Kidney (tissue), 14 donors: ENCODE measurements around the gene ITPKB. TPM values are rescaled to one million over a fixed set of nuclear protein-coding genes. Genes with fewer than 3 reads are reported as not detected.

Experiments
- DNase-seq, 5 donors: peaks; one replicate each; pipeline ENCODE4 v3.0.0-alpha.2; 2013 to 2020
- FAIRE-seq: peaks from 2 replicates; lab custom pipeline; 2012; peaks lifted over from hg19 to GRCh38; lab: Jason Lieb, UNC
- H3K27ac ChIP-seq, 2 donors: one replicate each; pipeline ENCODE4 v1.7.0; 2013; ENCODE audit warnings: low read depth in 2 of 2, low read length in 2 of 2, inconsistent platforms in 1 of 2
- H3K27me3 ChIP-seq: one replicate; pipeline ENCODE4 v1.7.1; 2013; ENCODE audit warnings: low read length, inconsistent platforms; ENCODE audit not compliant: control insufficient read depth, insufficient read depth
- H3K36me3 ChIP-seq, 3 donors: one replicate each; pipeline versions ENCODE4 v1.7.0 to v1.7.1; 2013; ENCODE audit warnings: low read length in 3 of 3, control low read depth in 1 of 3, inconsistent platforms in 1 of 3; ENCODE audit not compliant: insufficient read depth in 3 of 3, control insufficient read depth in 2 of 3
- H3K4me1 ChIP-seq, 3 donors: one replicate each; pipeline versions ENCODE4 v1.7.0 to v1.7.1; 2013; ENCODE audit warnings: low read length in 3 of 3, inconsistent platforms in 1 of 3, low read depth in 1 of 3; ENCODE audit not compliant: control insufficient read depth in 2 of 3, insufficient read depth in 2 of 3
- H3K4me3 ChIP-seq, 3 donors: one replicate each; pipeline versions ENCODE4 v1.7.0 to v1.8.1; 2013; ENCODE audit warnings: low read length in 3 of 3, control low read depth in 1 of 3, inconsistent platforms in 1 of 3
- H3K9ac ChIP-seq, 3 donors: one replicate each; pipeline versions ENCODE4 v1.7.0 to v1.7.1; 2013; ENCODE audit warnings: low read length in 3 of 3, control low read depth in 1 of 3, inconsistent platforms in 1 of 3
- H3K9me3 ChIP-seq, 3 donors: one replicate each; pipeline versions ENCODE4 v1.7.0 to v1.7.1; 2013; ENCODE audit warnings: low read length in 3 of 3, control low read depth in 1 of 3, inconsistent platforms in 1 of 3; ENCODE audit not compliant: control insufficient read depth in 2 of 3, insufficient read depth in 1 of 3
- intact Hi-C: fragments of 100-400 bp; cut with DNase I; formaldehyde crosslinking; loops from one replicate; pipeline ENCODE4 v1.11.1; 2022
- polyA plus RNA-seq: library from polyadenylated mRNA; stranded (reverse); fragments of 350-450 nt; fragmentation: Illumina TruSeq; extraction: RNeasy Lipid Tissue Mini Kit (QIAGEN cat#74804); gene quantifications from one replicate; pipeline ENCODE4 v1.2.3, GENCODE V29; 2014; ENCODE audit warnings: low read depth, low replicate concordance; ENCODE audit not compliant: insufficient read depth
- total RNA-seq: library from RNA; stranded (reverse); fragmentation: NEBNext Ultra II Directional; extraction: Animal tissue kit (Norgen Biotek cat#: 25700); gene quantifications from one replicate; pipeline ENCODE4 v1.2.1, GENCODE V29; 2021
- TF ChIP-seq, protein P1 (sequence below): IDR thresholded peaks from 3 replicates; pipeline ENCODE4 v1.5.1; 2012; ENCODE audit warnings: mild to moderate bottlenecking, moderate library complexity, borderline replicate concordance; ENCODE audit not compliant: insufficient read depth; ENCODE audit errors: extremely low read depth
- donor health status: control.
- donor health status: control.
- donor health status: control.
- donor health status: control.
- donor health status: control.
- donor health status: DM: yes; HTN: yes; CAD: no.
- donor health status: Normal renal cell carcinoma (clear cell type).

Gene ITPKB
- total and polyA plus RNA-seq, 2 donors from 2014 or later, result 20.2 to 39.3 TPM

DNA sequence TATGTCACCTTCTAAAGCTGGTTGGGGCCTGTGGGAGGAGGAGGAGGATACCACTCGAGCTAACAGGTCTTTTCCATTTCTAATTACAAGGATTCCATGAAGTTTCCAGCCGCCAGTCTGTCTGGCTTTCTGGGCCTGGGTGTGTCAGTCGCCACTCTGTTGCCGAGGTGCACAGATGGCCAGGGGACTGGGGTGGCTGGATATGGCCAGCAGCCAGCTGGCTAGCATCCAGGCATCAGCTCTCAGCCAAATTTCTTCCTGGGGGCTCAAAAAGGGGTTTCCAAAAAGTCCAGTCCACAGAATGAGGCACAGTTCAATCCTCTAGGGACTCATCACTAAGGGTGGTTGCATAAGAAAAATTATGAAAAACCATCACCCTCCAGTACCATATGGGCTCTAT, 32.4 kb downstream of the ITPKB start:
- no peak overlapping the region for H3K9ac ChIP-seq
- H3K27ac ChIP-seq, result no peak overlapping the region
- intact Hi-C loops, result no loop called here
- DNase-seq (no peak), FAIRE-seq (no peak)
- H3K4me1 ChIP-seq, result peaks cover 0 to 16% (median 8%) of the 10 kb centered on the region in 3 donors
- no peaks in the 10 kb centered on the region for H3K9me3 ChIP-seq
- H3K36me3 ChIP-seq, result peaks cover 0 to 4% (median 0%) of the 10 kb centered on the region in 3 donors
- no peaks in the 10 kb centered on the region for H3K27me3 ChIP-seq
- H3K4me3 ChIP-seq, result no peak overlapping the region
- TF ChIP-seq, protein P1, sequence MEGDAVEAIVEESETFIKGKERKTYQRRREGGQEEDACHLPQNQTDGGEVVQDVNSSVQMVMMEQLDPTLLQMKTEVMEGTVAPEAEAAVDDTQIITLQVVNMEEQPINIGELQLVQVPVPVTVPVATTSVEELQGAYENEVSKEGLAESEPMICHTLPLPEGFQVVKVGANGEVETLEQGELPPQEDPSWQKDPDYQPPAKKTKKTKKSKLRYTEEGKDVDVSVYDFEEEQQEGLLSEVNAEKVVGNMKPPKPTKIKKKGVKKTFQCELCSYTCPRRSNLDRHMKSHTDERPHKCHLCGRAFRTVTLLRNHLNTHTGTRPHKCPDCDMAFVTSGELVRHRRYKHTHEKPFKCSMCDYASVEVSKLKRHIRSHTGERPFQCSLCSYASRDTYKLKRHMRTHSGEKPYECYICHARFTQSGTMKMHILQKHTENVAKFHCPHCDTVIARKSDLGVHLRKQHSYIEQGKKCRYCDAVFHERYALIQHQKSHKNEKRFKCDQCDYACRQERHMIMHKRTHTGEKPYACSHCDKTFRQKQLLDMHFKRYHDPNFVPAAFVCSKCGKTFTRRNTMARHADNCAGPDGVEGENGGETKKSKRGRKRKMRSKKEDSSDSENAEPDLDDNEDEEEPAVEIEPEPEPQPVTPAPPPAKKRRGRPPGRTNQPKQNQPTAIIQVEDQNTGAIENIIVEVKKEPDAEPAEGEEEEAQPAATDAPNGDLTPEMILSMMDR, result no peak

- H3K9me3 ChIP-seq, result no peaks in the 10 kb centered on the region
- no peak overlapping the region for H3K9ac ChIP-seq
- DNase-seq, result no peak
- TF ChIP-seq, protein P1, result no peak
- H3K27me3 ChIP-seq, result no peaks in the 10 kb centered on the region
- H3K4me1 ChIP-seq, result peaks cover 0 to 12% (median 5%) of the 10 kb centered on the region in 3 donors
- FAIRE-seq, result no peak
- no peak overlapping the region for H3K27ac ChIP-seq
- intact Hi-C loops, result no loop called here
- H3K36me3 ChIP-seq, result peaks cover 0 to 6% (median 0%) of the 10 kb centered on the region in 3 donors
- no peak overlapping the region for H3K4me3 ChIP-seq
Measured at GRCh38 chr1:226704169-226704937, 34.7 kb downstream of the ITPKB start.

DNA sequence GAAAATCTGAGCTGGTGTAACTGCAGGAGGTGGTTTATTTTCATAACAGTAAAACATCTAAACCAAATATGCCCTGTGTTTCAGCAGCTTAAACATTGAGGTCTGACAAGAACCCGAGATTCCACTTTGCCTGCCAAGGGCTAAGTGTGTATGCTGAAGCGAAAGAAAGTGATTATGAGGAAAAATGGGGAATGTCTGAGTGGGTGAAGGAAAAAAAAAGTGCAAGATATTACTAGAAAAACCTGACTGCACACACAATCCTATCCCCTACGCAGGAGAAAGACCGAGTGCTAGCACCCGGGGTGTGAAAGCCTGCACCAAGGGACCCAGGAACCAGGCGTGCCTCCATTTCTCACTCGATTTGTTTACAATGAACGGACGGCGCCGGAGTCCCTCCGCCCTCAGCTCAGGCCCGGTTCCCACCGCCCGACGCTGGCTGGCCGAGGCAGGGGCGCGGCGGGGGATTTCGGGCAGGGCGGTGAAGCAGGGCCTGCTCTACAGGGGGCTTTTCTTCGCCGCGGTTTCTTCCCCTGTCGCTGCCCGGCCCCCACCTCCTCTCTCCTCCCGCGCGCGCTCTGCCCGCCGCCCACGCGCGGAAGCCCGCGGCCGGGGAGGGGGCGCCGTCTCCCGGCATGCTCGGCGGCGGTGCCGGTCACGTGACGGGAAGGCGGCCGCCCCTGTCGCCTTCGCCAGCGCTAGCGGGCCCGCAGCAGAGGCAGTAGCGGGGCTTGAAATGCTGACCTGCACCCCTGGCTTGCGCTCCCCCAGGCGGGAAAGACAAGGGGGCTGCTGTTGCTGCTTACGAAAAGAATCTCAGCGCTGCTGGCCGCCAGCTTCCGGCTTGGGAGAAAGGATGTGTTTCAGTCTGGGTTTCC, 35.9 kb downstream of the ITPKB start:
- peak; percentile 79 to 95 (median 88) for DNase-seq
- no peaks in the 10 kb centered on the region for H3K9me3 ChIP-seq
- peak overlapping the region; percentile 87 to 94 for H3K27ac ChIP-seq
- H3K9ac ChIP-seq, result peak overlapping the region; percentile 69 to 85 (median 74)
- intact Hi-C loops, result no loop called here
- no peak for FAIRE-seq
- TF ChIP-seq, protein P1, result no peak
- H3K4me1 ChIP-seq, result peaks cover 0 to 12% (median 5%) of the 10 kb centered on the region in 3 donors
- no peaks in the 10 kb centered on the region for H3K27me3 ChIP-seq
- H3K4me3 ChIP-seq, result peak overlapping the region; percentile 72 to 90 (median 76)
- peaks cover 0 to 11% (median 0%) of the 10 kb centered on the region in 3 donors for H3K36me3 ChIP-seq
